ENCODE results near the gene CDR2.

DNA sequence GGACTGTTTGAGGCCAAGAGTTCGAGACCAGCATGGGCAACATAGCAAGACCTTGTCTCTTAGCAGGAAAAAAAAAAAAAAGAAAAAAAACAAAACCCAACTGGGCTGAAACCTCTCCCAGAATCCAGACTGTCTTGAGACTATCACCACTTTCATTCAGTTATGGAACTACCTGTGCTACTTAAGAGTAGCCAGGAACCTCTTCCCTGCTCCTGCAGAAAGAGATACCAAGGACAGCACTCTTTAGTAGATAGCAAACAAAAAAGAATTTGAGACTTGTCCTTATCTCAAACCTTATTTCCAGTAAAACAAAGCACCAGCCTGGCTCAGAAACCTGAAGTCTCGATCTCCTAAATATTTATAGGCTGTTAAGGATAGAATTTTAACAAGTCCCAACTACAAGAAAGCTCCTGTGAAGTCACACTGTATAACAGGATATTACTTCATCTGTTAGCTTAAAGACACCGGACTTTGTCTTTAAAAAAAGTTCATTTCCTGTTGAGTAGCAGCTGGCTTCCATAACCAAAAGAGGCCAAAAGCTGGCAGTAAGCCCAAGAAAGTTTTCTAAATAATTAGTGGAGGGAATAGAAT lies 5.1 kb downstream of the CDR2 start:
- TF ChIP-seq CTCF (IDR thresholded peaks at IDR 0.05) (no peak), POLR2A (IDR thresholded peaks at IDR 0.05) (no peak)
